Trophoblast cell (in vitro differentiated cells and primary cell): ENCODE measurements around the gene SCGB1D2.

Source experiments
- DNase-seq, 2 donors: peaks; one replicate each; pipeline ENCODE4 v3.0.0-alpha.2; 2016
- H2AFZ ChIP-seq: 2 replicates; pipeline ENCODE4 v1.6.1; 2013; ENCODE audit warnings: low read length, moderate library complexity, mild to moderate bottlenecking; ENCODE audit not compliant: insufficient read depth, poor library complexity
- H2AK5ac ChIP-seq: 2 replicates; pipeline ENCODE4 v1.6.1; 2013; ENCODE audit warnings: mild to moderate bottlenecking, low read length
- H2BK120ac ChIP-seq: 2 replicates; pipeline ENCODE4 v1.6.1; 2013; ENCODE audit warnings: low read length, mild to moderate bottlenecking, moderate library complexity; ENCODE audit not compliant: insufficient read depth, poor library complexity
- H2BK12ac ChIP-seq: 2 replicates; pipeline ENCODE4 v1.6.1; 2013; ENCODE audit warnings: mild to moderate bottlenecking, low read length, moderate library complexity
- H2BK5ac ChIP-seq: 2 replicates; pipeline ENCODE4 v1.6.1; 2013; ENCODE audit warnings: low read length, low read depth, moderate library complexity, mild to moderate bottlenecking; ENCODE audit not compliant: poor library complexity
- H3K14ac ChIP-seq: 2 replicates; pipeline ENCODE4 v1.6.1; 2013; ENCODE audit warnings: mild to moderate bottlenecking, low read length
- H3K18ac ChIP-seq: 2 replicates; pipeline ENCODE4 v1.6.1; 2013; ENCODE audit warnings: mild to moderate bottlenecking, low read length
- H3K23ac ChIP-seq: 2 replicates; pipeline ENCODE4 v1.6.1; 2013; ENCODE audit warnings: low read length
- H3K27ac ChIP-seq: 2 replicates; pipeline ENCODE4 v1.5.1; 2013; ENCODE audit warnings: low read depth, mild to moderate bottlenecking, inconsistent platforms, low read length, moderate library complexity
- H3K27me3 ChIP-seq: 2 replicates; pipeline ENCODE4 v1.6.1; 2013; ENCODE audit warnings: inconsistent platforms, mild to moderate bottlenecking, low read length, moderate library complexity; ENCODE audit not compliant: insufficient read depth
- H3K36me3 ChIP-seq, 2 experiments: 1 replicate in 1 of 2; 2 replicates in 1 of 2; pipeline ENCODE4 v1.6.1; 2013; ENCODE audit warnings: low read length in 2 of 2, mild to moderate bottlenecking in 2 of 2, moderate library complexity in 1 of 2; ENCODE audit not compliant: insufficient read depth in 2 of 2, control insufficient read depth in 1 of 2
- H3K4ac ChIP-seq: 2 replicates; pipeline ENCODE4 v1.6.1; 2013; ENCODE audit warnings: low read depth, mild to moderate bottlenecking, low read length, moderate library complexity
- H3K4me1 ChIP-seq, 2 experiments: 1 replicate in 1 of 2; 2 replicates in 1 of 2; pipeline ENCODE4 v1.6.1; 2013; ENCODE audit warnings: low read length in 2 of 2, mild to moderate bottlenecking in 2 of 2, moderate library complexity in 1 of 2; ENCODE audit not compliant: insufficient read depth in 2 of 2, control insufficient read depth in 1 of 2
- H3K4me2 ChIP-seq: 2 replicates; pipeline ENCODE4 v1.6.1; 2013; ENCODE audit warnings: inconsistent platforms, mild to moderate bottlenecking, low read length, moderate library complexity
- H3K4me3 ChIP-seq: 2 replicates; pipeline ENCODE4 v1.5.1; 2013; ENCODE audit warnings: mild to moderate bottlenecking, low read depth, low read length, inconsistent platforms
- H3K79me1 ChIP-seq: one replicate; pipeline ENCODE4 v1.6.1; 2013; ENCODE audit warnings: low read length
- H3K79me2 ChIP-seq: 2 replicates; pipeline ENCODE4 v1.6.1; 2013; ENCODE audit warnings: low read length, mild to moderate bottlenecking; ENCODE audit not compliant: control insufficient read depth, insufficient read depth, poor library complexity
- H3K9ac ChIP-seq: 2 replicates; pipeline ENCODE4 v1.6.1; 2013; ENCODE audit warnings: mild to moderate bottlenecking, low read length
- H3K9me3 ChIP-seq: 2 replicates; pipeline ENCODE4 v1.6.1; 2013; ENCODE audit warnings: low read depth, mild to moderate bottlenecking, control low read depth, inconsistent platforms, low read length; ENCODE audit not compliant: insufficient read depth
- H4K12ac ChIP-seq: 2 replicates; pipeline ENCODE4 v1.6.1; 2013; ENCODE audit warnings: low read depth, mild to moderate bottlenecking, low read length, moderate library complexity
- H4K8ac ChIP-seq: 2 replicates; pipeline ENCODE4 v1.6.1; 2013; ENCODE audit warnings: low read depth, mild to moderate bottlenecking, low read length, moderate library complexity
- H4K91ac ChIP-seq: one replicate; pipeline ENCODE4 v1.6.1; 2013; ENCODE audit warnings: low read depth, mild to moderate bottlenecking, low read length, moderate library complexity
- WGBS: extraction: QIAGEN DNeasy Blood & Tissue Kit; methylation state at CpG from one replicate; pipeline ENCODE4 v1.1.7; 2013; ENCODE audit warnings: missing lambda C conversion rate; ENCODE audit not compliant: insufficient read length, insufficient coverage; ENCODE audit errors: extremely low coverage; 5-methylcytosine and 5-hydroxymethylcytosine counted together

The SCGB1D2 gene

DNA sequence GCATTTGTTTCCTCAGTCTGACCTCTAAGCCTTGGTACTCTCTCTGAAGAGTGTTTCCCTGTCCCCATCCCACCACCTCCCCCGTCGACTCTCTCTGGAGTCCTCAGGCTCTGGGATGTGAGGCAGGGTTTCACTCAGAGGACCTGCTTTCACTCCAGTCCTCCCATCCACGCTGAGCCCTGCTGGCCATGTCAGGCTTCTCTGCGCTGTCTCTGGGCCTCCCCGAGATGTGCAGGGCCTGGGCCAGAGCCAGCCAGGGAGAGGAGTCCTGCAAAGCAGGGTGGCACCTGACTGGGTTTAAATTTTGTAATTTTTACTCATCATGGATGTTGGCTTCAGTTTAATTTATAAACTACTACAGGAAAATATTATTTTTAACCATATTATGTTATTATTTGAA is 31.2 kb downstream of the SCGB1D2 start:
- Histone ChIP-seq H3K79me2 (no peaks in the 10 kb centered on the region), H3K4me1 (no peaks in the 10 kb centered on the region)

GRCh38 chr11:62273789-62274275 is 31.8 kb downstream of the SCGB1D2 start:
- no peak for DNase-seq
- Histone ChIP-seq H2AK5ac (no peak overlapping the region), H4K8ac (no peak overlapping the region), H3K4me3 (no peak overlapping the region), H4K12ac (no peak overlapping the region), H3K4me1 (no peaks in the 10 kb centered on the region), H4K91ac (no peak overlapping the region), H2BK5ac (no peak overlapping the region), H3K14ac (no peak overlapping the region), H2AFZ (no peak overlapping the region), H3K79me1 (no peaks in the 10 kb centered on the region), H3K27ac (no peak overlapping the region), H3K18ac (no peak overlapping the region), H3K9me3 (peaks cover 2% of the 10 kb centered on the region), H3K23ac (no peak overlapping the region), H3K4me2 (no peak overlapping the region), H2BK12ac (no peak overlapping the region), H3K79me2 (no peaks in the 10 kb centered on the region), H3K36me3 (no peaks in the 10 kb centered on the region), H3K27me3 (no peaks in the 10 kb centered on the region), H3K4ac (no peak overlapping the region), H3K9ac (no peak overlapping the region), H2BK120ac (no peak overlapping the region)
- WGBS: no CpG with 5 or more reads among the region's 7 CpGs

More for the DNA sequence above, 31.2 kb downstream of the SCGB1D2 start:
- Histone ChIP-seq H3K27ac (no peak overlapping the region), H2AFZ (no peak overlapping the region), H3K79me1 (no peaks in the 10 kb centered on the region), H3K9me3 (peaks cover 2% of the 10 kb centered on the region), H3K18ac (no peak overlapping the region), H3K4me3 (no peak overlapping the region), H3K9ac (no peak overlapping the region), H3K14ac (no peak overlapping the region), H2BK120ac (no peak overlapping the region), H4K91ac (no peak overlapping the region), H3K36me3 (no peaks in the 10 kb centered on the region), H3K27me3 (no peaks in the 10 kb centered on the region), H4K12ac (no peak overlapping the region), H2BK5ac (no peak overlapping the region), H3K4me2 (no peak overlapping the region), H3K23ac (no peak overlapping the region), H2AK5ac (no peak overlapping the region), H3K4ac (no peak overlapping the region), H4K8ac (no peak overlapping the region), H2BK12ac (no peak overlapping the region)
- no peak for DNase-seq
- no CpG with 5 or more reads among the region's 5 CpGs for WGBS

- no peak overlapping the region for H3K27ac ChIP-seq
- no peak overlapping the region for H4K8ac ChIP-seq
- H3K4me3 ChIP-seq: no peak overlapping the region
- H3K4me1 ChIP-seq: no peaks in the 10 kb centered on the region
- no peak overlapping the region for H3K18ac ChIP-seq
- H4K91ac ChIP-seq: no peak overlapping the region
- no peak overlapping the region for H2AFZ ChIP-seq
- no peak overlapping the region for H3K14ac ChIP-seq
- H4K12ac ChIP-seq: no peak overlapping the region
- no peaks in the 10 kb centered on the region for H3K79me2 ChIP-seq
- no peak overlapping the region for H3K23ac ChIP-seq
- H3K9ac ChIP-seq: no peak overlapping the region
- H2BK120ac ChIP-seq: no peak overlapping the region
- H3K4ac ChIP-seq: no peak overlapping the region
- H3K9me3 ChIP-seq: no peaks in the 10 kb centered on the region
- no peak overlapping the region for H2AK5ac ChIP-seq
- H2BK12ac ChIP-seq: no peak overlapping the region
- H3K79me1 ChIP-seq: no peaks in the 10 kb centered on the region
- H3K36me3 ChIP-seq: no peaks in the 10 kb centered on the region
- H3K4me2 ChIP-seq: no peak overlapping the region
- H2BK5ac ChIP-seq: no peak overlapping the region
- DNase-seq: no peak
- H3K27me3 ChIP-seq: no peaks in the 10 kb centered on the region
These were observed 38.4 kb downstream of the SCGB1D2 start for GRCh38 chr11:62280452-62280851.
